Upper lobe of left lung (tissue), 6 donors: Measurements from ENCODE around the gene CYSTM1. TPM values are rescaled to one million over a fixed set of nuclear protein-coding genes. Genes with fewer than 3 reads are reported as not detected.

ENCODE experiments used
- ATAC-seq, 2 donors: fragments of 200-7000 bp; cut with Tn5 transposase; one replicate each; pipeline ENCODE4 v1.9.1; 2022; ENCODE audit warnings: mild to moderate bottlenecking in 2 of 2, moderate library complexity in 2 of 2; ENCODE audit not compliant: low FRiP score in 2 of 2
- DNase-seq, 2 donors: peaks; one replicate each; pipeline ENCODE4 v3.0.0-alpha.2; 2019 to 2020
- H3K27ac ChIP-seq, 4 donors: fragments of 200-600 bp; sonication (generic); one replicate each; pipeline ENCODE4 v1.5.1; 2016 to 2019
- H3K27me3 ChIP-seq, 4 donors: fragments of 200-600 bp; sonication (generic); one replicate each; pipeline ENCODE4 v1.5.1; 2017 to 2019
- H3K36me3 ChIP-seq, 4 donors: fragments of 200-600 bp; sonication (generic); one replicate each; pipeline ENCODE4 v1.5.1; 2016 to 2019
- H3K4me1 ChIP-seq, 4 donors: fragments of 200-600 bp; sonication (generic); one replicate each; pipeline ENCODE4 v1.5.1; 2018 to 2019
- H3K4me3 ChIP-seq, 4 donors: fragments of 200-600 bp; sonication (generic); one replicate each; pipeline ENCODE4 v1.5.1; 2017 to 2019; ENCODE audit warnings: mild to moderate bottlenecking in 2 of 4, moderate library complexity in 1 of 4
- H3K9me3 ChIP-seq, 4 donors: fragments of 200-600 bp; sonication (generic); one replicate each; pipeline ENCODE4 v1.5.1; 2018 to 2019
- CTCF ChIP-seq, 6 experiments: fragments of 450-650 bp in 4 of 6; fragments of 200-600 bp in 2 of 6; sonication (generic) in 2 of 6; IDR thresholded peaks; one replicate each; pipeline ENCODE4 v1.5.1; 2016 to 2019; ENCODE audit warnings: antibody characterized with exemption in 6 of 6
- EP300 ChIP-seq, 4 donors: sonication (generic); formaldehyde crosslinking; IDR thresholded peaks; one replicate each; pipeline ENCODE4 v1.5.1; 2017; ENCODE audit warnings: antibody characterized with exemption in 4 of 4, control low read depth in 2 of 4
- POLR2A ChIP-seq, 4 donors: fragments of 450-650 bp; IDR thresholded peaks; one replicate each; pipeline ENCODE4 v1.5.1; 2016 to 2017; ENCODE audit warnings: antibody characterized with exemption in 4 of 4, mild to moderate bottlenecking in 2 of 4
- POLR2AphosphoS5 ChIP-seq, 2 donors: sonication (generic); formaldehyde crosslinking; IDR thresholded peaks; one replicate each; pipeline ENCODE4 v1.5.1; 2017; ENCODE audit warnings: antibody characterized with exemption in 2 of 2
- WGBS, 2 donors: methylation state at CpG; one replicate each; pipeline ENCODE4 v1.1.5; 2017 to 2018; 5-methylcytosine and 5-hydroxymethylcytosine counted together
- total RNA-seq, 6 donors: library from RNA; depleted of rRNA in 4 of 6; stranded (reverse); fragments of >200 nt in 4 of 6; gene quantifications; one replicate each; pipeline versions ENCODE4 v1.1.0 to v1.2.1, GENCODE V29; 2016 to 2021
- donor health status: DM: no; HTN: no; CAD: no; lungs with moderate emphysema.
- donor health status: DM: no; HTN: yes; CAD: no; lungs with severe emphysema.

Gene CYSTM1
- total RNA-seq, 6 donors from 2014 or later: 24.1 to 139 (median 91.9) TPM

GRCh38 chr5:140221697-140222223, 46.8 kb downstream of the CYSTM1 start:
- peaks cover 48 to 56% (median 52%) of the 10 kb centered on the region in 4 donors for H3K4me1 ChIP-seq
- 87 to 90% methylated on average over 5 of the region's 5 CpGs for WGBS, 2 donors
- H3K27ac ChIP-seq: peak overlapping the region in 3 of 4 donors; percentile 31 to 62 (median 62)
- no peaks in the 10 kb centered on the region for H3K9me3 ChIP-seq
- no peak overlapping the region for H3K4me3 ChIP-seq
- TF ChIP-seq POLR2A (IDR thresholded peaks at IDR 0.05): no peak
- no peak for TF ChIP-seq CTCF (IDR thresholded peaks at IDR 0.05)
- TF ChIP-seq POLR2AphosphoS5 (IDR thresholded peaks at IDR 0.05): no peak
- no peak for TF ChIP-seq EP300 (IDR thresholded peaks at IDR 0.05)
- DNase-seq (peak in 1 of 2 donors; percentile 63), ATAC-seq (peak in 1 of 2 donors; percentile 54)
- no peaks in the 10 kb centered on the region for H3K27me3 ChIP-seq
- no peaks in the 10 kb centered on the region for H3K36me3 ChIP-seq

- DNase-seq: no peak
- H3K27me3 ChIP-seq: no peaks in the 10 kb centered on the region
- H3K27ac ChIP-seq: peak overlapping the region in 3 of 4 donors; percentile 31 to 62 (median 62)
- TF ChIP-seq EP300 (IDR thresholded peaks at IDR 0.05): no peak
- ATAC-seq: peak in 1 of 2 donors; percentile 7
- no peak overlapping the region for H3K4me3 ChIP-seq
- H3K36me3 ChIP-seq: no peaks in the 10 kb centered on the region
- WGBS, 2 donors: 67 to 91% methylated on average over 1 of the region's 1 CpG
- H3K9me3 ChIP-seq: no peaks in the 10 kb centered on the region
- peaks cover 42 to 50% (median 45%) of the 10 kb centered on the region in 4 donors for H3K4me1 ChIP-seq
Observed at GRCh38 chr5:140222416-140222815, 47.4 kb downstream of the CYSTM1 start.

GRCh38 chr5:140223567-140223966, 48.6 kb downstream of the CYSTM1 start:
- ATAC-seq: no peak
- H3K36me3 ChIP-seq: no peaks in the 10 kb centered on the region
- no peak for DNase-seq
- peak overlapping the region in 1 of 4 donors; percentile 4 for H3K27ac ChIP-seq
- no peaks in the 10 kb centered on the region for H3K9me3 ChIP-seq
- no peaks in the 10 kb centered on the region for H3K27me3 ChIP-seq
- WGBS, 2 donors: 73 to 89% methylated on average over 3 of the region's 3 CpGs
- H3K4me3 ChIP-seq: no peak overlapping the region
- H3K4me1 ChIP-seq: peaks cover 39 to 55% (median 42%) of the 10 kb centered on the region in 4 donors
- TF ChIP-seq CTCF (IDR thresholded peaks at IDR 0.05) (no peak), EP300 (IDR thresholded peaks at IDR 0.05) (no peak), POLR2AphosphoS5 (IDR thresholded peaks at IDR 0.05) (no peak), POLR2A (IDR thresholded peaks at IDR 0.05) (no peak)

- no peak for DNase-seq
- no peak for ATAC-seq
- Histone ChIP-seq H3K4me3 (no peak overlapping the region), H3K36me3 (no peaks in the 10 kb centered on the region), H3K4me1 (peaks cover 28 to 47% (median 34%) of the 10 kb centered on the region in 4 donors), H3K27me3 (no peaks in the 10 kb centered on the region), H3K9me3 (no peaks in the 10 kb centered on the region), H3K27ac (no peak overlapping the region)
- no peak for TF ChIP-seq POLR2AphosphoS5 (IDR thresholded peaks at IDR 0.05)
- TF ChIP-seq EP300 (IDR thresholded peaks at IDR 0.05): no peak
- TF ChIP-seq CTCF (IDR thresholded peaks at IDR 0.05): no peak
- no peak for TF ChIP-seq POLR2A (IDR thresholded peaks at IDR 0.05)
- 86 to 98% methylated on average over 1 to 3 of the region's 3 CpGs for WGBS, 2 donors
Observed at GRCh38 chr5:140224658-140225057, 49.7 kb downstream of the CYSTM1 start.

- TF ChIP-seq POLR2A (IDR thresholded peaks at IDR 0.05) (no peak), EP300 (IDR thresholded peaks at IDR 0.05) (no peak), POLR2AphosphoS5 (IDR thresholded peaks at IDR 0.05) (no peak), CTCF (IDR thresholded peaks at IDR 0.05) (no peak)
- Histone ChIP-seq H3K9me3 (no peaks in the 10 kb centered on the region), H3K36me3 (no peaks in the 10 kb centered on the region), H3K4me1 (peaks cover 21 to 39% (median 27%) of the 10 kb centered on the region in 4 donors), H3K27ac (no peak overlapping the region), H3K4me3 (no peak overlapping the region), H3K27me3 (no peaks in the 10 kb centered on the region)
- DNase-seq (no peak), ATAC-seq (no peak)
- WGBS, 2 donors: 48 to 55% methylated on average over 3 of the region's 3 CpGs
Observed at GRCh38 chr5:140225396-140225795, 50.4 kb downstream of the CYSTM1 start.
